Lung (tissue), 12 donors: Measurements from ENCODE around the gene MAPK8IP3. TPM values are rescaled to one million over a fixed set of nuclear protein-coding genes. Genes with fewer than 3 reads are reported as not detected.

Experiments used
- ATAC-seq: fragments of 200-7000 bp; cut with Tn5 transposase; one replicate; pipeline ENCODE4 v1.9.1; 2020; ENCODE audit warnings: moderate number of reproducible peaks; ENCODE audit not compliant: insufficient read depth, low FRiP score
- DNase-seq, 3 donors: peaks; one replicate each; pipeline ENCODE4 v3.0.0-alpha.2; 2013 to 2017
- H3K27ac ChIP-seq, 2 donors: one replicate each; pipeline ENCODE4 v1.5.1; 2013; ENCODE audit warnings: mild to moderate bottlenecking in 2 of 2, moderate library complexity in 2 of 2, control low read depth in 1 of 2, inconsistent platforms in 1 of 2, low read depth in 1 of 2, low read length in 1 of 2
- H3K27me3 ChIP-seq, 3 donors: one replicate each; pipeline ENCODE4 v1.5.1; 2013; ENCODE audit warnings: low read length in 2 of 3; ENCODE audit not compliant: control insufficient read depth in 3 of 3, insufficient read depth in 3 of 3
- H3K36me3 ChIP-seq, 4 donors: one replicate each; pipeline ENCODE4 v1.5.1; 2013; ENCODE audit warnings: low read length in 4 of 4, mild to moderate bottlenecking in 1 of 4, moderate library complexity in 1 of 4; ENCODE audit not compliant: control insufficient read depth in 4 of 4, insufficient read depth in 4 of 4
- H3K4me1 ChIP-seq, 5 donors: one replicate each; pipeline ENCODE4 v1.5.1; 2013; ENCODE audit warnings: low read length in 5 of 5, mild to moderate bottlenecking in 2 of 5, moderate library complexity in 1 of 5; ENCODE audit not compliant: control insufficient read depth in 5 of 5, insufficient read depth in 5 of 5
- H3K4me3 ChIP-seq: one replicate; pipeline ENCODE4 v1.5.1; 2013; ENCODE audit warnings: mild to moderate bottlenecking, control low read depth, moderate library complexity
- H3K9ac ChIP-seq, 2 donors: one replicate each; pipeline ENCODE4 v1.5.1; 2013; ENCODE audit warnings: low read length in 2 of 2, control low read depth in 1 of 2; ENCODE audit not compliant: insufficient read depth in 1 of 2
- H3K9me3 ChIP-seq, 4 donors: one replicate each; pipeline ENCODE4 v1.5.1; 2013; ENCODE audit warnings: low read length in 3 of 4, mild to moderate bottlenecking in 1 of 4, moderate library complexity in 1 of 4; ENCODE audit not compliant: control insufficient read depth in 4 of 4, insufficient read depth in 3 of 4
- CTCF ChIP-seq: IDR thresholded peaks from 2 replicates; pipeline ENCODE4 v1.5.1; 2012; ENCODE audit warnings: mild to moderate bottlenecking; ENCODE audit errors: control extremely low read depth, extremely low read depth
- WGBS, 2 donors: extraction: QIAGEN DNeasy Blood & Tissue Kit; methylation state at CpG; one replicate each; pipeline ENCODE4 v1.1.7; 2013; 5-methylcytosine and 5-hydroxymethylcytosine counted together
- polyA plus RNA-seq, 2 donors: library from polyadenylated mRNA; stranded (reverse); fragments of 200-250 nt; gene quantifications; one replicate each; pipeline ENCODE4 v1.2.1, GENCODE V29; 2013
- total RNA-seq, 2 donors: library from RNA; depleted of rRNA in 1 of 2; stranded (reverse); fragments of >200 nt in 1 of 2; gene quantifications; one replicate each; pipeline ENCODE4 v1.2.1, GENCODE V29; 2014 to 2021
- donor health status: control.
- donor health status: control.
- donor health status: Bipolar disorder and iron deficiency.
- donor health status: healthy.
- donor health status: DM: yes; HTN: yes; CAD: no.

The MAPK8IP3 gene
- total and polyA plus RNA-seq, 4 donors: 40.3 to 76.7 (median 63.6) TPM

GRCh38 chr16:1780677-1781072 lies 74.7 kb downstream of the MAPK8IP3 start:
- Histone ChIP-seq H3K4me1 (peaks cover 0 to 14% (median 6%) of the 10 kb centered on the region in 5 donors), H3K27ac (no peak overlapping the region), H3K9me3 (no peaks in the 10 kb centered on the region), H3K36me3 (peaks cover 4 to 37% (median 13%) of the 10 kb centered on the region in 4 donors), H3K9ac (no peak overlapping the region), H3K4me3 (no peak overlapping the region), H3K27me3 (no peaks in the 10 kb centered on the region)
- ATAC-seq: no peak
- DNase-seq: no peak
- no peak for TF ChIP-seq CTCF
- 78 to 88% methylated on average over 6 of the region's 6 CpGs for WGBS, 2 donors

- Histone ChIP-seq H3K9ac (no peak overlapping the region), H3K4me1 (peaks cover 0 to 14% (median 6%) of the 10 kb centered on the region in 5 donors), H3K27me3 (no peaks in the 10 kb centered on the region), H3K4me3 (peak overlapping the region; percentile 81), H3K27ac (peak overlapping the region in 1 of 2 donors; percentile 78), H3K9me3 (no peaks in the 10 kb centered on the region), H3K36me3 (peaks cover 4 to 37% (median 13%) of the 10 kb centered on the region in 4 donors)
- TF ChIP-seq CTCF: no peak
- 63 to 79% methylated on average over 20 of the region's 20 CpGs for WGBS, 2 donors
- no peak for DNase-seq
- no peak for ATAC-seq
Observed at GRCh38 chr16:1781254-1781653, 75.3 kb downstream of the MAPK8IP3 start.

- no peak for DNase-seq
- Histone ChIP-seq H3K4me1 (peaks cover 0 to 14% (median 6%) of the 10 kb centered on the region in 5 donors), H3K36me3 (peaks cover 0 to 36% (median 11%) of the 10 kb centered on the region in 4 donors), H3K9me3 (no peaks in the 10 kb centered on the region), H3K27ac (peak overlapping the region; percentile 78 to 93), H3K4me3 (peak overlapping the region; percentile 81), H3K27me3 (no peaks in the 10 kb centered on the region), H3K9ac (no peak overlapping the region)
- WGBS, 2 donors: 0 to 1% methylated on average over 56 to 70 of the region's 70 CpGs
- no peak for TF ChIP-seq CTCF
- peak; percentile 6 for ATAC-seq
Observed at GRCh38 chr16:1781758-1782407, 75.9 kb downstream of the MAPK8IP3 start.
